Measurements from ENCODE around the gene TLE2. TPM values are rescaled to one million over a fixed set of nuclear protein-coding genes. Genes with fewer than 3 reads are reported as not detected.

Gene TLE2
- total RNA-seq, 1 donor from 2014 or later, result 13.7 TPM

- Mint-ChIP-seq H3K4me3 (ENCODE audit: unreplicated experiment) (no peak overlapping the region), H3K4me1 (ENCODE audit: low read depth) (no peaks in the 10 kb centered on the region), H3K9me3 (ENCODE audit: low read depth) (no peaks in the 10 kb centered on the region), H3K36me3 (ENCODE audit: low read depth) (no peaks in the 10 kb centered on the region), H3K27ac (ENCODE audit: unreplicated experiment) (no peak overlapping the region), H3K27me3 (ENCODE audit: low read depth) (no peaks in the 10 kb centered on the region)
- no peak for DNase-seq (ENCODE audit: low spot score)
- no peak for TF ChIP-seq CTCF (IDR thresholded peaks at IDR 0.05)
Observed at GRCh38 chr19:3068071-3068470, 39.0 kb upstream of the TLE2 start.

GRCh38 chr19:3067563-3067962 is 38.5 kb upstream of the TLE2 start:
- no peak overlapping the region for H3K4me3 Mint-ChIP-seq (ENCODE audit: unreplicated experiment)
- no peaks in the 10 kb centered on the region for H3K27me3 Mint-ChIP-seq (ENCODE audit: low read depth)
- TF ChIP-seq CTCF (IDR thresholded peaks at IDR 0.05), result no peak
- no peaks in the 10 kb centered on the region for H3K9me3 Mint-ChIP-seq (ENCODE audit: low read depth)
- no peak for DNase-seq (ENCODE audit: low spot score)
- no peaks in the 10 kb centered on the region for H3K36me3 Mint-ChIP-seq (ENCODE audit: low read depth)
- H3K4me1 Mint-ChIP-seq (ENCODE audit: low read depth), result no peaks in the 10 kb centered on the region
- H3K27ac Mint-ChIP-seq (ENCODE audit: unreplicated experiment), result no peak overlapping the region

- no peaks in the 10 kb centered on the region for H3K4me1 Mint-ChIP-seq (ENCODE audit: low read depth)
- H3K27ac Mint-ChIP-seq (ENCODE audit: unreplicated experiment), result no peak overlapping the region
- no peaks in the 10 kb centered on the region for H3K27me3 Mint-ChIP-seq (ENCODE audit: low read depth)
- no peaks in the 10 kb centered on the region for H3K36me3 Mint-ChIP-seq (ENCODE audit: low read depth)
- no peaks in the 10 kb centered on the region for H3K9me3 Mint-ChIP-seq (ENCODE audit: low read depth)
- no peak for DNase-seq (ENCODE audit: low spot score)
- no peak for TF ChIP-seq CTCF (IDR thresholded peaks at IDR 0.05)
- H3K4me3 Mint-ChIP-seq (ENCODE audit: unreplicated experiment), result no peak overlapping the region
Observed at GRCh38 chr19:3066482-3067049, 37.5 kb upstream of the TLE2 start.

GRCh38 chr19:3065675-3066357 is 36.7 kb upstream of the TLE2 start:
- Mint-ChIP-seq H3K4me3 (ENCODE audit: unreplicated experiment) (no peak overlapping the region), H3K27me3 (ENCODE audit: low read depth) (no peaks in the 10 kb centered on the region)

GRCh38 chr19:3064011-3064330 is 34.9 kb upstream of the TLE2 start:
- peaks cover 6% of the 10 kb centered on the region for H3K4me1 Mint-ChIP-seq (ENCODE audit: low read depth)
- no peak for TF ChIP-seq CTCF (IDR thresholded peaks at IDR 0.05)
- H3K27ac Mint-ChIP-seq (ENCODE audit: unreplicated experiment), result no peak overlapping the region
- H3K9me3 Mint-ChIP-seq (ENCODE audit: low read depth), result no peaks in the 10 kb centered on the region
- no peak for DNase-seq (ENCODE audit: low spot score)
- H3K36me3 Mint-ChIP-seq (ENCODE audit: low read depth), result peaks cover 2% of the 10 kb centered on the region
- H3K27me3 Mint-ChIP-seq (ENCODE audit: low read depth), result no peaks in the 10 kb centered on the region
- H3K4me3 Mint-ChIP-seq (ENCODE audit: unreplicated experiment), result no peak overlapping the region

More at GRCh38 chr19:3065675-3066357, 36.7 kb upstream of the TLE2 start:
- no peak for TF ChIP-seq CTCF (IDR thresholded peaks at IDR 0.05)
- Mint-ChIP-seq H3K9me3 (ENCODE audit: low read depth) (no peaks in the 10 kb centered on the region), H3K36me3 (ENCODE audit: low read depth) (no peaks in the 10 kb centered on the region), H3K4me1 (ENCODE audit: low read depth) (peaks cover 2% of the 10 kb centered on the region), H3K27ac (ENCODE audit: unreplicated experiment) (no peak overlapping the region)
- no peak for DNase-seq (ENCODE audit: low spot score)

Data from chondrocyte (in vitro differentiated cells).